Prostate gland (tissue), 2 donors: Measurements from ENCODE around the gene SLC31A1.

Experiments used
- POLR2A ChIP-seq: fragments of 450-650 bp; IDR thresholded peaks from one replicate; pipeline ENCODE4 v1.6.1; 2016; ENCODE audit warnings: antibody characterized with exemption, mild to moderate bottlenecking
- POLR2AphosphoS5 ChIP-seq: sonication (generic); formaldehyde crosslinking; IDR thresholded peaks from one replicate; pipeline ENCODE4 v1.6.1; 2017; ENCODE audit warnings: antibody characterized with exemption
- TF ChIP-seq, protein P1 (sequence below), 4 experiments: fragments of 200-600 bp in 2 of 4; fragments of 450-650 bp in 2 of 4; sonication (generic) in 2 of 4; IDR thresholded peaks; 1 replicate in 3 of 4; 2 replicates in 1 of 4; pipeline ENCODE4 v1.5.1; 2016 to 2019; ENCODE audit warnings: antibody characterized with exemption in 4 of 4, mild to moderate bottlenecking in 2 of 4, moderate library complexity in 2 of 4

DNA sequence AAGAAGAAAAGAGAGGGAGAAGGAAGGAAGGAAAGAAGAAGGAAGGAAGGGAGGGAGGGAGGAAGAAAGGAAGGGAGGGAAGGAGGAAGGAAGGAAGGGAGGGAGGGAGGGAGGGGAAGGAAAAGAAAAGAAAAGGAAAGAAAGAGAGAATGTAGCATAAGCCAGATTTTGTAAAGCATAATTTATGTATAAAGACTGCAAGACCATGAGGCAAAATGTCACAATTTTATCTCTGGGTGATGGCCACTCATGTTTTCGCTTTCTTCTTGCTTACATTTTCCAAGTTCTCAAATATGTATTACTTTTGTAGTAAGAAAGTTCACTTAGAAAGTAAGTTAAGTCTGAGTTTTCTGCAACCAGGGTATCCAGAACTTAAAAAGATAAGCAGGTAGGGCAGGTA lies 85.2 kb downstream of the SLC31A1 start:
- TF ChIP-seq POLR2A (no peak), POLR2AphosphoS5 (no peak)
- TF ChIP-seq, protein P1, sequence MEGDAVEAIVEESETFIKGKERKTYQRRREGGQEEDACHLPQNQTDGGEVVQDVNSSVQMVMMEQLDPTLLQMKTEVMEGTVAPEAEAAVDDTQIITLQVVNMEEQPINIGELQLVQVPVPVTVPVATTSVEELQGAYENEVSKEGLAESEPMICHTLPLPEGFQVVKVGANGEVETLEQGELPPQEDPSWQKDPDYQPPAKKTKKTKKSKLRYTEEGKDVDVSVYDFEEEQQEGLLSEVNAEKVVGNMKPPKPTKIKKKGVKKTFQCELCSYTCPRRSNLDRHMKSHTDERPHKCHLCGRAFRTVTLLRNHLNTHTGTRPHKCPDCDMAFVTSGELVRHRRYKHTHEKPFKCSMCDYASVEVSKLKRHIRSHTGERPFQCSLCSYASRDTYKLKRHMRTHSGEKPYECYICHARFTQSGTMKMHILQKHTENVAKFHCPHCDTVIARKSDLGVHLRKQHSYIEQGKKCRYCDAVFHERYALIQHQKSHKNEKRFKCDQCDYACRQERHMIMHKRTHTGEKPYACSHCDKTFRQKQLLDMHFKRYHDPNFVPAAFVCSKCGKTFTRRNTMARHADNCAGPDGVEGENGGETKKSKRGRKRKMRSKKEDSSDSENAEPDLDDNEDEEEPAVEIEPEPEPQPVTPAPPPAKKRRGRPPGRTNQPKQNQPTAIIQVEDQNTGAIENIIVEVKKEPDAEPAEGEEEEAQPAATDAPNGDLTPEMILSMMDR (IDR thresholded peaks at IDR 0.05), result no peak
